Ishikawa (cell line): ENCODE measurements around the gene PSMG4.
A peak's percentile ranks its signal among the peaks of the same experiment; 100 is the strongest.

Source experiments
- CEBPB ChIP-seq: IDR thresholded peaks from 2 replicates; pipeline ENCODE4 v1.6.1; 2012
- CREB1 ChIP-seq: IDR thresholded peaks from 2 replicates; pipeline ENCODE4 v1.6.1; 2012; ENCODE audit warnings: low read depth
- EGR1 ChIP-seq: IDR thresholded peaks from 2 replicates; pipeline ENCODE4 v1.6.1; 2012
- EP300 ChIP-seq: IDR thresholded peaks from 2 replicates; pipeline ENCODE4 v1.6.1; 2012; ENCODE audit warnings: borderline replicate concordance
- FOXM1 ChIP-seq: IDR thresholded peaks from 2 replicates; pipeline ENCODE4 v1.6.1; 2012; ENCODE audit warnings: low read depth, borderline replicate concordance
- NFIC ChIP-seq: IDR thresholded peaks from 2 replicates; pipeline ENCODE4 v1.6.1; 2012
- RAD21 ChIP-seq: IDR thresholded peaks from 2 replicates; pipeline ENCODE4 v1.6.1; 2012; ENCODE audit warnings: low read depth
- TAF1 ChIP-seq: IDR thresholded peaks from 2 replicates; pipeline ENCODE4 v1.6.1; 2012; ENCODE audit warnings: low read depth, mild to moderate bottlenecking
- TCF12 ChIP-seq: IDR thresholded peaks from 2 replicates; pipeline ENCODE4 v1.6.1; 2012; ENCODE audit warnings: low read depth
- TEAD4 ChIP-seq: IDR thresholded peaks from 2 replicates; pipeline ENCODE4 v1.6.1; 2012
- YY1 ChIP-seq: IDR thresholded peaks from 2 replicates; pipeline ENCODE4 v1.6.1; 2012; ENCODE audit warnings: low read depth
- ZBTB7A ChIP-seq: IDR thresholded peaks from 2 replicates; pipeline ENCODE4 v1.6.1; 2012; ENCODE audit warnings: low read depth
- TF ChIP-seq, protein P1 (sequence below): IDR thresholded peaks from 2 replicates; pipeline ENCODE4 v1.6.1; 2012
- TF ChIP-seq, protein P2 (sequence below): IDR thresholded peaks from 2 replicates; pipeline ENCODE4 v1.6.1; 2012
- TF ChIP-seq, protein P3 (sequence below): IDR thresholded peaks from 2 replicates; pipeline ENCODE4 v1.6.1; 2012; ENCODE audit warnings: low read depth, mild to moderate bottlenecking

PSMG4 gene

DNA sequence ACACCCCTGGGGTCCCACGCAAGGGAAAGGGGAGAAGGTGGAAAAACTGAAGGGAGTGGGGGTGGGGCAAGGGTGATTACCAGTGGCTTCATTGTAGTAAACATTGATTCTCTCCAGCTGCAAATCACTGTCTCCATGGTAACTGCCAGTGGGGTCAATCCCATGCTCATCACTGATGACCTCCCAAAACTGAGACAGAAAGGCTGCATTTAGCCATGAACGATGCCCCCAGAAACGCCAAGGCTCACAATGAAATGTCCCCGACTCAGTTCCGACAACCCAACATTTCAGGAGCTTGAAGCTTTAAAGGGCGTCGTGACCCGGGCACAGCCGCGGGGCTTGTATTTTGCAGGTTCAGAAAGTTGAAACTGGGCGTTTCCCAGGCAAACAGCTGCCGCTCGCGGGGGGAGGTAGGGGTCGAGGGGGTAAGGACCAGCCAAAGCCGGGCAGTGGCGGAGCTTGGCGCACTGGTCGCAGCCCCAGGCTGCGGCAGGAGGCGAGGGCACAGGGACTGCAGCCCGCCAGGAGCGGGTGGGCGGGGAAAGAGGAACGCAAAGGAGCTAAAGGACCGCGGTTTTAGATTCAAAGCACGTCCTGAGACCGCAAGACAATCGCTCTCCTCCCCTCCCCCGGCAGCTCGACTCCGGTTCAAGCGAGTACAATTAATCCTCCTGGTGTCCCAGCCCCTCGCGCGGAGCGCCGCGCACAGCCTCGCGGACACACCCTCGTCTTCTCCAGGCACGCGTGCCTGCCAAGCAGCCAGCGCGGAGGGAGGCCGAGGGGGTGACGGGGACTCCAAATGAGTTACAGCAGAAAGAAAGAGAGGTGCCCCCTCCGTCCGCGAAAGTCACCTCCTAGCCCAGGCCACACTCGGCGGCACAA lies 32.0 kb upstream of the PSMG4 start:
- TF ChIP-seq, protein P1, sequence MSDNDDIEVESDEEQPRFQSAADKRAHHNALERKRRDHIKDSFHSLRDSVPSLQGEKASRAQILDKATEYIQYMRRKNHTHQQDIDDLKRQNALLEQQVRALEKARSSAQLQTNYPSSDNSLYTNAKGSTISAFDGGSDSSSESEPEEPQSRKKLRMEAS: peak; percentile 90
- no peak for TF ChIP-seq ZBTB7A
- 0 out of 2 replicates have a peak, but pooled peaks have one; percentile 10 for TF ChIP-seq TAF1

DNA sequence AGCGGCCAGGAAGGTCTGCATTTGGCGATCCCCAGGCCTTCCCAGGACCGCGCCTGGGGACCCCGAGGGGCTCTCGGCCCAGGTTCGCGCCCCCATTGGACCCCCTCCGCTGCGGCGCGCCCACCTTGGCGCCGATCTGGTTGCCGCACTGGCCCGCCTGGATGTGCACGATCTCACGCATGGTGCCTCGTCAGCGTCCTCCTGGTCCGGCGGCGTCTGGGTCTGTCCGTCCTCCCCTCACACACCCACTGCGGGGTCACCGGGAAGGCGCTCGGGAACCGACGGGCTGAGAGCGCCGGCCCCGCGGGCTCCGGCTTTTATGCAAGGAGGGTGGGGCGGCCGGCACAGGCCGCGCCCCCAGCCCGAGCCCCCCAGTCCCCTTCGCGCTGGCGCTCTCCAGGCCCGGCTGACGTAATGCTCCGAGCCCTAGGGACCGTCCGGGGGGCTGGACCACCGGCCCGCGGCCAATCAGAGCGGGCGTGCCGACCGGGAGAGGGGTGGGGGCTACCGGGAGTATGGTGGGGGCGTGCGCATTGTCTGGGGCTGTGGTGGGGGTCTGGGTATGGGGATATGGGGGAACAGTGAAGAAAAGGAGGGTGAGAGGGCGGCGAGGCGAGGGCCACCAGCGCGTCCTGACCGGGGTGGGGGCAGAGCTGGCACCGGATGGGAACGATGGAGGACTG lies 31.2 kb upstream of the PSMG4 start, which contains the start of gene TUBB2B:
Gene TUBB2B (minus strand): TSS at position 291 of the 683 bp plus-strand sequence. CDS start 110 bp downstream, at position 181.
- TF ChIP-seq ZBTB7A: peak; percentile 91; the same call in 1 of the 2 replicates
- TF ChIP-seq TAF1: no peak

DNA sequence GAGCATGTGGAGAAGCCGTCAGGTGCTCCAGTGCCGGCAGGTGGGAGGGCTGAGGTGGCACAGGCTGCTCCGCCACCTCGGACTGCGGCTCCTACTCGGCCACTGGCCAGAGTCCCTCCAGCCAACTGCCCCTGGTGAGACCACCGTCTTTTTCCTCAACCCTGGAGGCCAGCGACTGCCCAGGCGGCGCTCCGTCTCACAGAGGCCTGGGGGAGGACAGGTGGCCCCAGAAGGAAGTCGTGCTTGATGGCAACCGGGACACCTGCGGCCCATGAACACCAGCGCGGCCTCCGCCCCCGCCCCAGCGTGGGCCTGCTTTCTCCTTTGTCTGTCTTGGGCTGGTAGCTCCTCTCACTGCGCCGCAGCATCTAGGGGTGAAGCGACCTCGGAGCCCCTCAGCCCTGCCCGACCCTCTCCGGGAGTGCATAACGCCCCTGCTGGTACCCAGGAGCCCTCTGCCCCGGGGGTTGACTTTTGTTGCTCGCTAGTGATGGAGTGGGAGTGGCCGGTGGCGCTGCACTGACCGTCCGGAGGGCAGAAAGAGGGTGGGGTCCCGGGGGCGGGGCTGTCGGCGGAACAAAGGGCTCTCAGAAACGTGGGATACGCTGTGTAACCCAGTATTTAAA lies 30.6 kb upstream of the PSMG4 start:
- TF ChIP-seq CEBPB (no peak), EGR1 (peak; percentile 67), TAF1 (no peak), TCF12 (no peak), TEAD4 (no peak)
- TF ChIP-seq, protein P1: peak; percentile 63; the same call in 1 of the 2 replicates

DNA sequence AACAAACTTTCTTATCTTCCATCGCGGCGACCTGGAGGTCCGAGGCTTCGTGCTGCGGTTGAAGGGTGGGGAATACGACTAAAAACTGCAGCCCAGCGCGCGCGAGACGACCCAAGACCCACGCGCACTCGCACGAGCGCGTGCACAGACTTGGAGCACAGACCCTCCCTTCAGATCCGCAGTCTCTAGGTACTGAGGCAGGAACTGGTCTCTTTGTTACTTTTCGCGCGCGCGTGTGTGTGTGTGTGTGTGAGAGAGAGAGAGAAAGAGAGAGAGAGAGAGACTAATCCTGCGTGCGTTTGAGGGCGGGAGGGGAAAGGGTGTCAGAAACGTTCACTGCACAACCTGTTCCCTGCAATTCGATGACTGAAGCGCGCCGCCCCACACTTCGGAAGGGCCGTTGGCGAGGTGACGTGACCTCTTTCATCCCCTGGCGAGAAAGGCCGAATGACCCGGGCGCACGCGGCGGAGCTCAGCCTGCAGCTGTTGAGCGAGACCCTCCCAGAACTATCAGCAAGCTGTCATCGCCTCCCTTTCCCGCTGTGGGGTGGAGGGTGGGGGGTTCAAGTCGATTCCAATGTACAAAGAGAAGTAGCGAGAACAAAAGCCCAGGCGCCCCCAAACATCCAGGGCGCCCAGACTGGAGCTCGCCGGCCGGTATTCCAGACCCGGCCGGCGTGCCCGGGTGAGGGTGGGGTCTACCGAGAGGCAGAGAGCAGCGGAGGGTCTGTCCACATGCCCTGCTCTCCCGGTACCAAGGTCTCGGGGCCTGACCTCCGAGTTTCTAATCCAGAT lies 29.8 kb upstream of the PSMG4 start:
- TF ChIP-seq CEBPB (no peak), EP300 (no peak), NFIC (no peak), CREB1 (no peak), TCF12 (no peak), EGR1 (no peak), ZBTB7A (peak; percentile 32; the same call in 1 of the 2 replicates), RAD21 (no peak), TAF1 (no peak), FOXM1 (no peak)
- TF ChIP-seq, protein P1: 0 out of 2 replicates have a peak, but pooled peaks have one; percentile 27
- TF ChIP-seq, protein P2, sequence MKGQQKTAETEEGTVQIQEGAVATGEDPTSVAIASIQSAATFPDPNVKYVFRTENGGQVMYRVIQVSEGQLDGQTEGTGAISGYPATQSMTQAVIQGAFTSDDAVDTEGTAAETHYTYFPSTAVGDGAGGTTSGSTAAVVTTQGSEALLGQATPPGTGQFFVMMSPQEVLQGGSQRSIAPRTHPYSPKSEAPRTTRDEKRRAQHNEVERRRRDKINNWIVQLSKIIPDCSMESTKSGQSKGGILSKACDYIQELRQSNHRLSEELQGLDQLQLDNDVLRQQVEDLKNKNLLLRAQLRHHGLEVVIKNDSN: no peak
- TF ChIP-seq, protein P3, sequence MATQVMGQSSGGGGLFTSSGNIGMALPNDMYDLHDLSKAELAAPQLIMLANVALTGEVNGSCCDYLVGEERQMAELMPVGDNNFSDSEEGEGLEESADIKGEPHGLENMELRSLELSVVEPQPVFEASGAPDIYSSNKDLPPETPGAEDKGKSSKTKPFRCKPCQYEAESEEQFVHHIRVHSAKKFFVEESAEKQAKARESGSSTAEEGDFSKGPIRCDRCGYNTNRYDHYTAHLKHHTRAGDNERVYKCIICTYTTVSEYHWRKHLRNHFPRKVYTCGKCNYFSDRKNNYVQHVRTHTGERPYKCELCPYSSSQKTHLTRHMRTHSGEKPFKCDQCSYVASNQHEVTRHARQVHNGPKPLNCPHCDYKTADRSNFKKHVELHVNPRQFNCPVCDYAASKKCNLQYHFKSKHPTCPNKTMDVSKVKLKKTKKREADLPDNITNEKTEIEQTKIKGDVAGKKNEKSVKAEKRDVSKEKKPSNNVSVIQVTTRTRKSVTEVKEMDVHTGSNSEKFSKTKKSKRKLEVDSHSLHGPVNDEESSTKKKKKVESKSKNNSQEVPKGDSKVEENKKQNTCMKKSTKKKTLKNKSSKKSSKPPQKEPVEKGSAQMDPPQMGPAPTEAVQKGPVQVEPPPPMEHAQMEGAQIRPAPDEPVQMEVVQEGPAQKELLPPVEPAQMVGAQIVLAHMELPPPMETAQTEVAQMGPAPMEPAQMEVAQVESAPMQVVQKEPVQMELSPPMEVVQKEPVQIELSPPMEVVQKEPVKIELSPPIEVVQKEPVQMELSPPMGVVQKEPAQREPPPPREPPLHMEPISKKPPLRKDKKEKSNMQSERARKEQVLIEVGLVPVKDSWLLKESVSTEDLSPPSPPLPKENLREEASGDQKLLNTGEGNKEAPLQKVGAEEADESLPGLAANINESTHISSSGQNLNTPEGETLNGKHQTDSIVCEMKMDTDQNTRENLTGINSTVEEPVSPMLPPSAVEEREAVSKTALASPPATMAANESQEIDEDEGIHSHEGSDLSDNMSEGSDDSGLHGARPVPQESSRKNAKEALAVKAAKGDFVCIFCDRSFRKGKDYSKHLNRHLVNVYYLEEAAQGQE: no peak

DNA sequence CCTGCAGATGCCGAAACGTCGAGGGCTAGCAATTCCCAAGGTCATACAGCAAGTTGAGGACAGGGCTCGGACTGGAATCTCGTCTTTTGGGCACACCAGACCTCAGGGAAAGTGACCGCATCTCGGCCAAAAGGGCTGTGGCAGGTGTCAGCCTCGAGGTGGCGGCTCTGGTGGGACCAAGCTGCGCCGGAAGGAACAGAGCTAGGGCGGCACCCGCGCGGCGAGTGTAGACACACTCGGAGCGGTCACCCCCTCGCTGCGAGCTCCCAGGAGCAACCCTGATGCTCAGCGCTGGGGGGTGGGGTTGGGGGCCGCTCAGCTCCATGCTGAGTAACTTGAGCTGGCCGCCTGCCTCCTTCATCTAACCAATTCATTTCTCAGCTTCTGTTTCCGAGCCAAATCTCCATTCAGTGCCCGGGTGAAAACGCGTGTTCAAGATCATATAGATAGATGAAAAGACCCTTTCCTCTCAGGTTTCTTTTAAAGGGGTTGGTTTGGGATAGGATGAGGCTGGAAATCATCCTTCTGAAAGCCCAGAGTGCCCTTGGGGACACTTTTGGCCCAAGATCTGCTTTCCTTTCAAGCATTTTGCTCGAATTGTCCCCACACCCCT lies 29.1 kb upstream of the PSMG4 start:
- TF ChIP-seq TAF1: no peak
- TF ChIP-seq EP300: no peak
- TF ChIP-seq, protein P2: no peak
- no peak for TF ChIP-seq CEBPB
- no peak for TF ChIP-seq FOXM1
- TF ChIP-seq, protein P3: no peak
- no peak for TF ChIP-seq YY1
- TF ChIP-seq TCF12: no peak
- no peak for TF ChIP-seq NFIC
- no peak for TF ChIP-seq ZBTB7A
- no peak for TF ChIP-seq CREB1
- TF ChIP-seq, protein P1: no peak
- no peak for TF ChIP-seq RAD21
- no peak for TF ChIP-seq EGR1
- no peak for TF ChIP-seq TEAD4
